K562 (cell line): ENCODE data around the gene CHCHD6. TPM values are rescaled to one million over a fixed set of nuclear protein-coding genes. Genes with fewer than 3 reads are reported as not detected.

Source experiments
- CEBPB ChIP-seq: fragments of 450-650 bp; IDR thresholded peaks from 2 replicates; pipeline ENCODE4 v1.6.1; 2016; ENCODE audit warnings: missing genetic modification characterization, missing compliant biosample characterization
- CHD4 ChIP-seq: fragments of 200-600 bp; sonication (generic); IDR thresholded peaks from 3 replicates; pipeline ENCODE4 v1.6.1; 2012; ENCODE audit warnings: low read depth, mild to moderate bottlenecking, mixed read lengths, low read length, inconsistent platforms; ENCODE audit not compliant: insufficient read depth, insufficient replicate concordance, poor library complexity, severe bottlenecking
- E2F5 ChIP-seq: sonication (generic); formaldehyde crosslinking; IDR thresholded peaks from 2 replicates; pipeline ENCODE4 v1.8.0; 2022; ENCODE audit warnings: mild to moderate bottlenecking, missing genetic modification reagents
- ETS1 ChIP-seq: conservative IDR thresholded peaks from 2 replicates; pipeline ENCODE4 v1.6.1; 2011; ENCODE audit warnings: low read depth, mild to moderate bottlenecking, low read length; ENCODE audit not compliant: control insufficient read depth
- ETV1 ChIP-seq: fragments of 450-650 bp; conservative IDR thresholded peaks from 2 replicates; pipeline ENCODE4 v1.6.1; 2016; ENCODE audit warnings: missing genetic modification characterization, control low read depth, low read depth, missing compliant biosample characterization
- HNRNPLL ChIP-seq: fragments of 200-400 bp; formaldehyde crosslinking; IDR thresholded peaks from 2 replicates; pipeline ENCODE4 v1.6.1; 2017; ENCODE audit warnings: low read length, low read depth, mild to moderate bottlenecking; ENCODE audit not compliant: poor library complexity, severe bottlenecking
- ID3 ChIP-seq, 2 experiments: fragments of 250-450 bp in 1 of 2; fragments of 450-650 bp in 1 of 2; sonication (Bioruptor Pico) in 1 of 2; IDR thresholded peaks; 2 replicates each; pipeline versions ENCODE4 v1.6.1 to v1.8.0; 2016 to 2021; ENCODE audit warnings: mild to moderate bottlenecking in 2 of 2, moderate library complexity in 2 of 2, missing compliant biosample characterization in 1 of 2, missing genetic modification characterization in 1 of 2
- JUND ChIP-seq, 2 experiments: IDR thresholded peaks; 2 replicates in 1 of 2; 3 replicates in 1 of 2; pipeline ENCODE4 v1.6.1; 2011; ENCODE audit warnings: borderline replicate concordance in 2 of 2, low read depth in 2 of 2, low read length in 2 of 2, improper control_type of control experiment in 1 of 2, missing biosample characterization in 1 of 2, missing genetic modification characterization in 1 of 2, missing genetic modification reagents in 1 of 2
- PHF20 ChIP-seq: fragments of 450-650 bp; IDR thresholded peaks from 2 replicates; pipeline ENCODE4 v1.6.1; 2018; ENCODE audit not compliant: partially characterized antibody
- PHF8 ChIP-seq: fragments of 200-600 bp; sonication (generic); IDR thresholded peaks from 2 replicates; pipeline ENCODE4 v1.6.1; 2012; ENCODE audit warnings: mixed run types, mild to moderate bottlenecking, inconsistent platforms, low read length, moderate library complexity, borderline replicate concordance
- POLR2G ChIP-seq: fragments of 200-400 bp; formaldehyde crosslinking; IDR thresholded peaks from 2 replicates; pipeline ENCODE4 v1.6.1; 2017; ENCODE audit warnings: low read depth, mild to moderate bottlenecking, antibody characterized with exemption, low read length, moderate library complexity
- RBM25 ChIP-seq: fragments of 200-400 bp; formaldehyde crosslinking; IDR thresholded peaks from 2 replicates; pipeline ENCODE4 v1.6.1; 2018; ENCODE audit warnings: low read length, low read depth, moderate library complexity; ENCODE audit not compliant: severe bottlenecking
- SMAD4 ChIP-seq: fragments of 250-450 bp; sonication (Bioruptor Pico); conservative IDR thresholded peaks from 2 replicates; pipeline ENCODE4 v1.8.0; 2021; ENCODE audit warnings: inconsistent platforms, mild to moderate bottlenecking, moderate library complexity
- SRF ChIP-seq, 2 experiments: fragments of 250-450, 450-650 bp in 1 of 2; sonication (Bioruptor Pico) in 1 of 2; sonication (generic) in 1 of 2; formaldehyde crosslinking; IDR thresholded peaks; 2 replicates each; pipeline versions ENCODE4 v1.5.0 to v1.5.1; 2020 to 2022; ENCODE audit warnings: mild to moderate bottlenecking in 1 of 2, missing genetic modification reagents in 1 of 2
- THRA ChIP-seq: fragments of 450-650 bp; IDR thresholded peaks from 2 replicates; pipeline ENCODE4 v1.6.1; 2017; ENCODE audit warnings: mild to moderate bottlenecking, moderate library complexity
- VEZF1 ChIP-seq: fragments of 200-800 bp; sonication (Bioruptor generic); IDR thresholded peaks from 2 replicates; pipeline ENCODE4 v1.6.1; 2017; ENCODE audit warnings: missing genetic modification characterization, missing compliant biosample characterization
- ZBTB9 ChIP-seq: fragments of 450-650 bp; formaldehyde crosslinking; IDR thresholded peaks from 2 replicates; pipeline ENCODE4 v1.4.0; 2020; ENCODE audit warnings: mild to moderate bottlenecking, moderate library complexity
- polyA plus RNA-seq, 8 experiments: library from polyadenylated mRNA; depleted of rRNA in 4 of 8; stranded (reverse) in 5 of 8; unstranded in 3 of 8; fragments of >200 nt; fragmentation: Nextera tagmentation in 2 of 8; fragmentation: Illumina TruSeq in 1 of 8; extraction: Ambion mirVana in 2 of 8; extraction: Trizol in 1 of 8; gene quantifications; 2 replicates each; pipeline versions ENCODE4 v1.2.1 to v1.2.3, GENCODE V29; 2011 to 2014; ENCODE audit warnings: inconsistent platforms in 1 of 8, missing spikeins in 1 of 8
- total RNA-seq, 7 experiments: library from RNA; depleted of rRNA in 6 of 7; stranded (reverse); fragments of >200 nt in 6 of 7; fragmentation: Illumina TruSeq in 2 of 7; extraction: Trizol in 2 of 7; gene quantifications; 2 replicates each; pipeline versions ENCODE4 v1.2.1 to v1.2.3, GENCODE V29; 2011 to 2021; ENCODE audit warnings: low replicate concordance in 1 of 7

The CHCHD6 gene
- total and polyA plus RNA-seq, 9 of the 15 experiments (the other 6 are each of a cell fraction or from before 2014, with no cell fraction given), result 4.6 to 18.6 (median 10.9) TPM

GRCh38 chr3:126982471-126983175 is 278.6 kb downstream of the CHCHD6 start, which contains the start of gene PLXNA1 (continued):
- TF ChIP-seq POLR2G, result peak; percentile 81
- TF ChIP-seq PHF20, result peak; percentile 36
- peak; percentile 68; the same call in 1 of the 2 replicates for TF ChIP-seq E2F5 (CRISPR knock-in tag)
- TF ChIP-seq SMAD4 (CRISPR knock-in tag), result peak; percentile 83
- peak; percentile 99 for TF ChIP-seq RBM25
- TF ChIP-seq CHD4, result no peak
- peak; percentile 68 for TF ChIP-seq ETV1
- TF ChIP-seq ID3 (CRISPR knock-in tag; IDR thresholded peaks at IDR 0.05), result no peak
- TF ChIP-seq ID3 (tag; IDR thresholded peaks at IDR 0.05), result peak; percentile 69; the same call in 1 of the 2 replicates
- TF ChIP-seq THRA, result no peak
- peak in 1 of 2 experiments; percentile 81; a peak in 1 of 4 replicates for TF ChIP-seq SRF (CRISPR knock-in tag; IDR thresholded peaks at IDR 0.05)
- peak; percentile 18; the same call in 1 of the 2 replicates for TF ChIP-seq PHF8
- no peak; the same call in 1 of the 2 replicates for TF ChIP-seq ETS1
- TF ChIP-seq HNRNPLL, result peak; percentile 83
- TF ChIP-seq VEZF1 (CRISPR knock-in tag), result peak; percentile 70
- TF ChIP-seq JUND (IDR thresholded peaks at IDR 0.05; ENCODE audit: borderline replicate concordance, low read depth, low read length), result peak; percentile 24; the same call in 1 of the 2 replicates
- no peak for TF ChIP-seq JUND (tag; IDR thresholded peaks at IDR 0.05; ENCODE audit: borderline replicate concordance, low read depth, low read length)
- 0 out of 2 replicates have a peak, but pooled peaks have one; percentile 35 for TF ChIP-seq ZBTB9 (CRISPR knock-in tag)
- TF ChIP-seq CEBPB (tag), result no peak
